Loucy (cell line): ENCODE data around the gene NPIPB2.

ENCODE experiments used
- H2AFZ ChIP-seq: fragments of 200-600 bp; sonication (generic); 2 replicates; pipeline ENCODE4 v1.6.0; 2016; ENCODE audit warnings: antibody characterized with exemption, mild to moderate bottlenecking, low read length, moderate library complexity
- H3F3A ChIP-seq: fragments of 200-600 bp; 2 replicates; pipeline ENCODE4 v1.6.0; 2016; ENCODE audit warnings: antibody characterized with exemption, low read depth, mild to moderate bottlenecking
- H3K27me3 ChIP-seq: fragments of 200-600 bp; sonication (generic); 2 replicates; pipeline ENCODE4 v1.6.1; 2014; ENCODE audit warnings: low read length, mild to moderate bottlenecking; ENCODE audit not compliant: insufficient read depth, poor library complexity, severe bottlenecking
- H3K36me3 ChIP-seq: fragments of 200-600 bp; sonication (generic); 2 replicates; pipeline ENCODE4 v1.6.1; 2016; ENCODE audit warnings: low read length; ENCODE audit not compliant: insufficient read depth
- H3K4me1 ChIP-seq: fragments of 200-600 bp; sonication (generic); 2 replicates; pipeline ENCODE4 v1.5.1; 2014; ENCODE audit warnings: low read length, mild to moderate bottlenecking; ENCODE audit not compliant: insufficient read depth, poor library complexity, severe bottlenecking
- H3K4me2 ChIP-seq: fragments of 200-600 bp; sonication (generic); 2 replicates; pipeline ENCODE4 v1.6.0; 2014; ENCODE audit warnings: antibody characterized with exemption, low read length, low read depth, mild to moderate bottlenecking; ENCODE audit not compliant: poor library complexity, severe bottlenecking
- H3K4me3 ChIP-seq: fragments of 200-600 bp; sonication (generic); 2 replicates; pipeline ENCODE4 v1.5.1; 2014; ENCODE audit warnings: low read length, mild to moderate bottlenecking, mixed read lengths; ENCODE audit not compliant: poor library complexity, severe bottlenecking
- H3K79me2 ChIP-seq: fragments of 200-600 bp; sonication (generic); 2 replicates; pipeline ENCODE4 v1.6.1; 2014; ENCODE audit warnings: low read length; ENCODE audit not compliant: insufficient read depth
- H3K9ac ChIP-seq: fragments of 200-600 bp; sonication (generic); 2 replicates; pipeline ENCODE4 v1.6.0; 2014; ENCODE audit warnings: mild to moderate bottlenecking, low read depth, low read length, moderate library complexity; ENCODE audit not compliant: poor library complexity, severe bottlenecking
- H3K9me2 ChIP-seq: fragments of 200-600 bp; sonication (generic); replicated peaks from 2 replicates; pipeline ENCODE4 v1.6.1; 2016; ENCODE audit warnings: low read depth, low read length, mixed read lengths
- H3K9me3 ChIP-seq: fragments of 200-600 bp; sonication (generic); 2 replicates; pipeline ENCODE4 v1.6.1; 2014; ENCODE audit warnings: mild to moderate bottlenecking, antibody characterized with exemption, low read length, low read depth; ENCODE audit not compliant: insufficient read depth
- H4K20me1 ChIP-seq: fragments of 200-600 bp; sonication (generic); 2 replicates; pipeline ENCODE4 v1.6.0; 2014; ENCODE audit warnings: antibody characterized with exemption, low read length, mild to moderate bottlenecking; ENCODE audit not compliant: insufficient read depth, poor library complexity, severe bottlenecking
- EZH2phosphoT487 ChIP-seq: fragments of 200-600 bp; IDR thresholded peaks from 2 replicates; pipeline ENCODE4 v1.6.1; 2018; ENCODE audit warnings: antibody characterized with exemption, mild to moderate bottlenecking, moderate library complexity, borderline replicate concordance
- TF ChIP-seq, protein P1 (sequence below): fragments of 200-600 bp; sonication (generic); conservative IDR thresholded peaks from 2 replicates; pipeline ENCODE4 v1.5.1; 2014; ENCODE audit warnings: mild to moderate bottlenecking, antibody characterized with exemption, low read length

Gene NPIPB2

DNA sequence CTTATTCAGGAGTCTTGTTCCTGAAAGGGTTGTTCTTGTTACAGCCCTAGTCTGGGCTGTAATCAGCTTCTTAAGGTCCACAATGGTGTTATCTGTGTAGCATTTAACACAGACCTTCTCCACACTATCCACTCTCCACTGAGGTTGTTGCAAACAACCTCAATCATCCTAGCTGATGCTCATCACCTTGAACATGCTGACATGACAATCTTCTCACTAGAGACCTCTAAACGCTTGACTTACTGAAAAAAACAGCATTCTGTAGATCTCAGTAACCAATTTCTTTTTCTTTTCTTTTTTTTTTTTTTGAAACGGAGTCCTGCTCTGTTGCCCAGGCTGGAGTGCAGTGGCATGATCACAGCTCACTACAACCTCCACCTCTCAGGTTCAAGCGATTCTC is 26.7 kb upstream of the NPIPB2 start:
- Histone ChIP-seq H3K36me3 (no peaks in the 10 kb centered on the region), H2AFZ (no peak overlapping the region), H3K9me2 (no peaks in the 10 kb centered on the region), H4K20me1 (no peaks in the 10 kb centered on the region), H3K9me3 (no peaks in the 10 kb centered on the region), H3K9ac (no peak overlapping the region), H3K4me2 (no peak overlapping the region), H3K4me3 (no peak overlapping the region), H3K27me3 (no peaks in the 10 kb centered on the region), H3K79me2 (no peaks in the 10 kb centered on the region), H3F3A (no peaks in the 10 kb centered on the region), H3K4me1 (no peaks in the 10 kb centered on the region)
- TF ChIP-seq, protein P1, sequence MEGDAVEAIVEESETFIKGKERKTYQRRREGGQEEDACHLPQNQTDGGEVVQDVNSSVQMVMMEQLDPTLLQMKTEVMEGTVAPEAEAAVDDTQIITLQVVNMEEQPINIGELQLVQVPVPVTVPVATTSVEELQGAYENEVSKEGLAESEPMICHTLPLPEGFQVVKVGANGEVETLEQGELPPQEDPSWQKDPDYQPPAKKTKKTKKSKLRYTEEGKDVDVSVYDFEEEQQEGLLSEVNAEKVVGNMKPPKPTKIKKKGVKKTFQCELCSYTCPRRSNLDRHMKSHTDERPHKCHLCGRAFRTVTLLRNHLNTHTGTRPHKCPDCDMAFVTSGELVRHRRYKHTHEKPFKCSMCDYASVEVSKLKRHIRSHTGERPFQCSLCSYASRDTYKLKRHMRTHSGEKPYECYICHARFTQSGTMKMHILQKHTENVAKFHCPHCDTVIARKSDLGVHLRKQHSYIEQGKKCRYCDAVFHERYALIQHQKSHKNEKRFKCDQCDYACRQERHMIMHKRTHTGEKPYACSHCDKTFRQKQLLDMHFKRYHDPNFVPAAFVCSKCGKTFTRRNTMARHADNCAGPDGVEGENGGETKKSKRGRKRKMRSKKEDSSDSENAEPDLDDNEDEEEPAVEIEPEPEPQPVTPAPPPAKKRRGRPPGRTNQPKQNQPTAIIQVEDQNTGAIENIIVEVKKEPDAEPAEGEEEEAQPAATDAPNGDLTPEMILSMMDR: no peak
- TF ChIP-seq EZH2phosphoT487: no peak

DNA sequence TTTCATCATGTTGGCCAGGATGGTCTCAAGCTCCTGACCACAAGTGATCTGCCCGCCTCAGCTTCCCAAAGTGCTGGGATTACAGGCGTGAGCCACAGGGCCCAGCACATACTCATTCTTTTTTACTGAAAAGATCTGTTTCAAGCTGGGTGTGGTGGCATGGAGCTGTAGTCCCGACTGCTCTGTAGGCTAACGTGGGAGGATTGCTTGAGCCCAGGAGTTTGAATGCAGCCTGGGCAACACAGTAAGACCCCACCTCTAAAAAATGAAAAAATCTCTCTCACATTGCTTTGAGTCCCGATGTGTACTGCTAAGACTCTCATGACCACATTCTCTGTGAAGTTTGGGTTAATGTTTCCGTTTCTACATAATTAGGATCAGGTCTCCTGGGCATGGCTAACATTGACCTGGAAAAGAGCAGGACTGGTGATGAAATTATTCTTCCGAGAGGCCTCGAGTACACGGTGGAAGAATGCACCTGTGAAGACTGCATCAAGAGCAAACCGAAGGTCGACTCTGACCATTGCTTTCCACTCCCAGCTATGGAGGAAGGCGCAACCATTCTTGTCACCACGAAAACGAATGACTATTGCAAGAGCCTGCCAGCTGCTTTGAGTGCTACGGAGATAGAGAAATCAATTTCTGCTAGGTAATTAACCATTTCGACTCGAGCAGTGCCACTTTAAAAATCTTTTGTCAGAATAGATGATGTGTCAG is 25.5 kb upstream of the NPIPB2 start:
- no peaks in the 10 kb centered on the region for H3K36me3 ChIP-seq
- no peak overlapping the region for H3K4me2 ChIP-seq
- H3K9ac ChIP-seq: no peak overlapping the region
- no peaks in the 10 kb centered on the region for H3K9me3 ChIP-seq
- H4K20me1 ChIP-seq: no peaks in the 10 kb centered on the region
- TF ChIP-seq EZH2phosphoT487: no peak
- TF ChIP-seq, protein P1: no peak
- no peaks in the 10 kb centered on the region for H3F3A ChIP-seq
- H3K27me3 ChIP-seq: no peaks in the 10 kb centered on the region
- no peaks in the 10 kb centered on the region for H3K9me2 ChIP-seq
- H3K4me1 ChIP-seq: no peaks in the 10 kb centered on the region
- H2AFZ ChIP-seq: no peak overlapping the region
- H3K79me2 ChIP-seq: no peaks in the 10 kb centered on the region
- no peak overlapping the region for H3K4me3 ChIP-seq

DNA sequence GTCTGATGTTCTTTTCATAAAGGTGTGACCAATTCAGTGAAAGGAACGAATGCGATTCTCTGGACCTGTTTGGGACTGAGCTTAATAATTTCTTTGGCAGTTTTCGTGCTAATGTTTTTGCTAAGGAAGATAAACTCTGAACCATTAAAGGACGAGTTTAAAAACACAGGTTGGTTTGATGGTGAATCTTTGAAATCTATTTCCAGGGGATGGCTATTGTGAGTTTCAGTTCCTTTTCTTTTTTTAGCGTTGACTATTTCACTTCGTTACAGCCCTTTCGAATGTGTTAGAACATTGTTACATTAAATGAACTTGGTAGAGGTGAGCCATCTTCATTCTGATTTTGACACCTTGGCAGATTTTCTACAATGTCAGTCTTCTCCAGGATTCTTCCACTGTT is 24.3 kb upstream of the NPIPB2 start:
- no peaks in the 10 kb centered on the region for H3K27me3 ChIP-seq
- H4K20me1 ChIP-seq: no peaks in the 10 kb centered on the region
- TF ChIP-seq, protein P1: no peak
- TF ChIP-seq EZH2phosphoT487: no peak
- no peak overlapping the region for H3K4me3 ChIP-seq
- H3K79me2 ChIP-seq: no peaks in the 10 kb centered on the region
- no peak overlapping the region for H2AFZ ChIP-seq
- no peaks in the 10 kb centered on the region for H3F3A ChIP-seq
- no peaks in the 10 kb centered on the region for H3K36me3 ChIP-seq
- H3K4me1 ChIP-seq: no peaks in the 10 kb centered on the region
- H3K9me3 ChIP-seq: no peaks in the 10 kb centered on the region
- H3K4me2 ChIP-seq: no peak overlapping the region
- no peaks in the 10 kb centered on the region for H3K9me2 ChIP-seq
- H3K9ac ChIP-seq: no peak overlapping the region
